Omental fat pad (tissue), 4 donors: ENCODE measurements around the gene DSE. TPM values are rescaled to one million over a fixed set of nuclear protein-coding genes. Genes with fewer than 3 reads are reported as not detected.

Experiments
- ATAC-seq: fragments of 150-250 bp; one replicate; pipeline ENCODE4 v1.9.1; 2016; ENCODE audit warnings: mild to moderate bottlenecking, moderate library complexity; ENCODE audit not compliant: low FRiP score
- DNase-seq: peaks from one replicate; pipeline ENCODE4 v3.0.0-alpha.2; 2019; ENCODE audit warnings: low spot score
- total RNA-seq, 4 donors: library from RNA; depleted of rRNA; stranded (reverse); fragments of >200 nt; gene quantifications; one replicate each; pipeline ENCODE4 v1.1.0, GENCODE V29; 2016
- TF ChIP-seq, protein P1 (sequence below), 3 donors: fragments of 450-650 bp; IDR thresholded peaks; one replicate each; pipeline ENCODE4 v1.5.1; 2016 to 2017; ENCODE audit warnings: antibody characterized with exemption in 3 of 3, mild to moderate bottlenecking in 3 of 3, moderate library complexity in 2 of 3

The DSE gene
- total RNA-seq, 4 donors from 2014 or later = 80.9 to 145 (median 100) TPM

- ATAC-seq (no peak), DNase-seq (no peak)
- TF ChIP-seq, protein P1, sequence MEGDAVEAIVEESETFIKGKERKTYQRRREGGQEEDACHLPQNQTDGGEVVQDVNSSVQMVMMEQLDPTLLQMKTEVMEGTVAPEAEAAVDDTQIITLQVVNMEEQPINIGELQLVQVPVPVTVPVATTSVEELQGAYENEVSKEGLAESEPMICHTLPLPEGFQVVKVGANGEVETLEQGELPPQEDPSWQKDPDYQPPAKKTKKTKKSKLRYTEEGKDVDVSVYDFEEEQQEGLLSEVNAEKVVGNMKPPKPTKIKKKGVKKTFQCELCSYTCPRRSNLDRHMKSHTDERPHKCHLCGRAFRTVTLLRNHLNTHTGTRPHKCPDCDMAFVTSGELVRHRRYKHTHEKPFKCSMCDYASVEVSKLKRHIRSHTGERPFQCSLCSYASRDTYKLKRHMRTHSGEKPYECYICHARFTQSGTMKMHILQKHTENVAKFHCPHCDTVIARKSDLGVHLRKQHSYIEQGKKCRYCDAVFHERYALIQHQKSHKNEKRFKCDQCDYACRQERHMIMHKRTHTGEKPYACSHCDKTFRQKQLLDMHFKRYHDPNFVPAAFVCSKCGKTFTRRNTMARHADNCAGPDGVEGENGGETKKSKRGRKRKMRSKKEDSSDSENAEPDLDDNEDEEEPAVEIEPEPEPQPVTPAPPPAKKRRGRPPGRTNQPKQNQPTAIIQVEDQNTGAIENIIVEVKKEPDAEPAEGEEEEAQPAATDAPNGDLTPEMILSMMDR (IDR thresholded peaks at IDR 0.05) = no peak
Measured at GRCh38 chr6:116402108-116402937, 31.6 kb downstream of the DSE start.

GRCh38 chr6:116403205-116403604, 32.5 kb downstream of the DSE start:
- ATAC-seq (no peak), DNase-seq (no peak)
- TF ChIP-seq, protein P1 (IDR thresholded peaks at IDR 0.05) = no peak

GRCh38 chr6:116404696-116405095, 33.9 kb downstream of the DSE start:
- no peak for ATAC-seq
- DNase-seq = no peak
- TF ChIP-seq, protein P1 (IDR thresholded peaks at IDR 0.05) = no peak

DNA sequence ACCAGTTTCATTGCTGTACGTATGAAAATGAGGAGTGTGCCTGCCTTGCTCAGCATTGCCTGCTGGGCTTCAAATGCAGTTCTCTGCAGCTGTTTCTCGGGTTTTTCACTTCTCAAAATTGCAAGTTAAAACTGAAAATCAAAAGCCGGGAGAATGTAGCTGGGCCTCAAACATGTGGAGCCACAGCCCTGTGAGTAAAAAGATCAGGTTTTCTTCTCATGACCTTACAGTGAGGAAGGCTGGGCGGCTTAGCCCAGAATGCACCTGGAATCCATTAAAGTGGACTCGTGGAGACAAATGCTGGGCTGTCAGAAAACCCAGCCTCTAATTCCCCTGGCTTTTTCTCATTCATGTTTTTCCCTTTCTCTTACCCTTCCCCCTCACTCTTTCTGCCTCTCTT, 34.4 kb downstream of the DSE start:
- TF ChIP-seq, protein P1 (IDR thresholded peaks at IDR 0.05) = no peak
- no peak for DNase-seq
- ATAC-seq = no peak

GRCh38 chr6:116405652-116406356, 35.1 kb downstream of the DSE start:
- TF ChIP-seq, protein P1 (IDR thresholded peaks at IDR 0.05) = no peak
- no peak for ATAC-seq
- no peak for DNase-seq

DNA sequence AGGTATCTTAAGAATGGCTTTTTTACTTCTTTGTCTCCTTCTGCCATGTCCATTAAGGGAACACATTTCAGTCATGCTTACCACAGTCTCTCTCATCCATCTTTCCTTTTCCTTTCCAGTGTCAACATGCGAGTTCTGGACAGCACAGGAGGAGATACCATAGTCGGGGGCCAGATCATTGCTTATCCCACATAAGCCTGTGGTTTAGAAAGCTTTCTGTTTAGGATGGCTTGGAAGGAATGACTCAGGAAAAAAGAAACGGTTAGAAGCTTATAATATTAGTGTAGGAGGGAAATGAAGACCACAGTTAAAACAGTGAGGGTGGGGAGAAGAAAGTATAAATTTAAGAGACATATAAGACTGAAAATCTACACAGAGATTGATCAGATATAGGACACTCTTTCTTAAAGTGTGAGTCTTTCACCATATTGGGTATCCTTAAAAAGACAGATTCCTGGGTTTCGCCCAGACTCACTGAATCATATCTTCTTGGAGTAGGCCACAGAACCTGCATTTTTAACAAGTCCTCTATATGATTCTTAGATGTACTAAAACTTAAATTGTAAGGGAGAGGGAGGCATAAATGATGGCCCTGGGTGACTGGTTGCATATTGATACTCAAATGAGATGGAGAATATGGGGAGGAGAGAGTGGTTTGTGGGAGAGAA, 36.1 kb downstream of the DSE start:
- TF ChIP-seq, protein P1 (IDR thresholded peaks at IDR 0.05) = no peak
- DNase-seq (no peak), ATAC-seq (no peak)
